SW480 (cell line): ENCODE data around the gene PTPRK.

ENCODE experiments used
- DNase-seq: peaks from one replicate; pipeline ENCODE4 v3.0.0-alpha.2; 2016; ENCODE audit warnings: low spot score

Gene PTPRK

GRCh38 chr6:128345278-128345677 is 175.1 kb downstream of the PTPRK start:
- DNase-seq, result no peak

DNA sequence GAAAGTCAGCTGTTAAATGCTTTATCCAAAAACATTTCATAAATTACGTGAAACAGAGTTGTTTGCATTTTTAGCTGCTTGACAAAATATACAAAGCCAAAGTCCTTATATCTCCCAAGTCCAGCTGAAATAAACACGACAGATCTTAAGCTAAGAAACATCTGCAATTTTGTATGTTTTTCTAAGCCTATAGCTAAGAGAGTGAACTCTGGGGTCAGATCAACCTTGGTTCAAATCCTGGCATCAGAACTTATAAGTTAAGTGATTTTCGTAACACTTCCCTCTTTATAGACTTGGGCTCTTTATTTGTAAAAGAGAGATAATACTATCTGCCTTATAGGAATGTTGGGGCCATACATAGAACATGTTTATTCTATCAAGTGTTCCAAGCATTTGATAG is 176.7 kb downstream of the PTPRK start:
- DNase-seq, result no peak

DNA sequence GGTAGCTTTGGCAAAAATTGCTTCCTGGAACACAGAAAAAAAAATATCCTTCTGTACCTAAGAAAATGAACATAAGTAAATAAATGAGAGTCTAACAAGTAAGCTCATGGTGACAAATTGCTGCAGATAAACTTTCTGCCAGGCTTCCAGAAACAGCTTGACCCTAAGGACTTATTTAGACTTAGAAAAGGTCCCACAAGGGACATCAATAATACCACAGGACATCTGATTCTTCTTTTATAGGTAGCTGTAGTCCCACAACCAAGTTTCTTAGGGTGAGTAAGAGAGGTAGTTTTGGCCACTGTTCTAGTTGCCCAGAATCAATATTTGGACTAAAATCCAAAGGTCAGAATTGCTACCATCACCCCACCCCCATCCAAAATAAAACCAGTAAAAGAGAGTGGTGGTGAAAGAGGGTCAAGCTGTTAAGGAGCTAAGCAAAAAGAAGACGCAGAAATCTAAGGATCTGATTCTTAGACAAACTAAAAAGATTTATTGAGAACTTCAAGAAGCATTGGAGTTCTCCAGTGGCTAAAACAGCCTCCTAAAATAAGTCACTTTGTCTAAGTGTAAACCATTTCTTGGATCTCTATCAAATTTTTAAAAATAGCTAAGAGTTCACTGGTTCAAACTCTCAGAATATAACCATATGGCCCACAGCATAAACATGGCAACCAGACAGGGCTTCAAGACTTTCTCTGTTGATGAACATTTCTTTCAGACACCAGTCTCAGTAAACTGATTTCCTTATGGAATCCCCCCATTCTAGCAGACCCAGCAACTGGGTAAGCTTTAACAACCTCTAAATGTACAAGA is 180.6 kb downstream of the PTPRK start:
- DNase-seq, result no peak

DNA sequence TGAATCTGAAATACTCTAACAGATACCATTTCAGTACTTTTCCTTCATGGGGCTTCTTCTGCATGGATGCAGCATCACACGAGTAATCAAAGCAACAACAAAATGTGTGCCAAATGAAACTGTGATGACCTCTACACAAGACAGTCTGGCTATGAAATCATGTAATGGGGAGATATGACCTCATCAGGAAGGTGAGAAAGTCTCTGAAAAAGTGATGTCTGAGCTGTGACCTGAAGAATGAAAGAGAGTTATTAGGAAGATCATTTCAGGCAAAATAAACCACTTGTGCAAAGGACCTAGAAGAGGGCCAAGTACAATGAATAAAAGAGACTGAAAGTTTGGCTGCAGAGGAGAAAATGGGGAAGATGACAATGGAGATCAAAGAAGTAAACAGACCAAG is 182.8 kb downstream of the PTPRK start:
- DNase-seq, result no peak

DNA sequence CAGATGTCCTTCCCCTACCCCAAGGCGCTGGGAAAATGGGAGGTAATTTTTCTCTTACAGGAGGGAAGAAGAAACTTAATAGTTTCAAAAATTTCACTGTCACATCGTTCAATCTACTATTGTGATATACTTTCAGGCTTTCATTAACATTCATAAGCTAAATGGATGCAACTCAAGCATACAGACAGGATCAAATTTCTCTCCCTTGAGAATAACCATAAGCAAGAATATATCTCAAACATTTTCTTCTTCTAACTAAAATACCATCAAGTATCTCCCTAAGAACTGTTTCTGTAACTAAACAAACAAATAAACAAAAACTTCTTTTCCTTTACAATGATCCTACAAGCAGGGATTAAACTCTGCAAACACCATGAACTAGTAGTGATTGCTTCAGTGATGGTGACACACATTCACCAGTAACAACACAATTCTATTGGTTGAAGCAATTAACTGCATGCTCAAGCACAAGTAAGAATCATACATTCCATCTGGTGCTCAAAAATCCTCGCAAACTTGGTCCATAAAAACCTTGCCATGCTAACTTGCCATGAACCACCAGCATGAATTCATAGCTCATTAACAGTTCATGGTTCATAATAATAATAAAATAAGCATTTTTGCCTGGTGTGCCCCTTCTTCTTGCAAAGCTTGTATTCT is 183.8 kb downstream of the PTPRK start:
- no peak for DNase-seq

DNA sequence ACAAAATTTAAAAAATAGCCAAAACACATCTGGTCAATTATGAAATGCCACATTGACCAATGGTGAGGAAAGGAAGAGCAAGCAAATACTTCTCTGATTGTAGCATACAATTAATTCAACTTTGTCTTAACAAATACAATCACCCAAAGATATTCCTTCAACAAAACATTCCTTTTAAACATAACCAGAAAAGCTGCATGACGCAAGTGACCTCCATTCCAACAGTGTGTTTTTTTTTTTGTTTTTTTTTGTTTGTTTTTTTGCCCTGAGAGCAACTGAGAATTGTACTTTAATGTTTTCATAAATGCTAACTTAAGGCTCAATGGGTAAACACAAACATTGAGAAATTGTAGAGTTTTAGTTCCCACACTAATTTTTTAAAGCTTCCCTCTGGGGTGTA is 184.4 kb downstream of the PTPRK start:
- DNase-seq, result no peak

GRCh38 chr6:128333581-128334223 is 186.7 kb downstream of the PTPRK start:
- DNase-seq, result no peak

DNA sequence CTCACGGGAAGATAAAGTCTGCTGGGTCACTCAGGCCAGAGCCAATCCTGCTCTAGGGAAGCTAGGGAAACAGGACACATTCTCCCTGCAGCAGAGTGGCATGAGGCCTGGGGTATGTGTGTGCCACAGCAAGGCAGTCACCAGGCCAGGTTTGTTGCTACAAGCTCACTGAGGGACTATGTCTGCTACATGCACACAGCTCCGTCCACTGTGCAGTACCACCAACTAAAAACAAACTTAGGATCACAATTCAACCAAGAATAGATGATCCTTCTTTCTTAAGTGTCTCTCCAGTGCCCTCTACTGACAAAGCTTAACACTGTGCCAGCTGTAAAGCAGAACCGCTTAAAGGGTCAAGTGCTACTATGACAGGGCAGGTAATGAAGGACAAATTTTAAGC is 192.5 kb downstream of the PTPRK start:
- no peak for DNase-seq

GRCh38 chr6:128323011-128323410 is 197.4 kb downstream of the PTPRK start:
- no peak for DNase-seq

- no peak for DNase-seq
These were observed 200.5 kb downstream of the PTPRK start for GRCh38 chr6:128319946-128320345.

- no peak for DNase-seq
These were observed 201.2 kb downstream of the PTPRK start for GRCh38 chr6:128319157-128319556.

DNA sequence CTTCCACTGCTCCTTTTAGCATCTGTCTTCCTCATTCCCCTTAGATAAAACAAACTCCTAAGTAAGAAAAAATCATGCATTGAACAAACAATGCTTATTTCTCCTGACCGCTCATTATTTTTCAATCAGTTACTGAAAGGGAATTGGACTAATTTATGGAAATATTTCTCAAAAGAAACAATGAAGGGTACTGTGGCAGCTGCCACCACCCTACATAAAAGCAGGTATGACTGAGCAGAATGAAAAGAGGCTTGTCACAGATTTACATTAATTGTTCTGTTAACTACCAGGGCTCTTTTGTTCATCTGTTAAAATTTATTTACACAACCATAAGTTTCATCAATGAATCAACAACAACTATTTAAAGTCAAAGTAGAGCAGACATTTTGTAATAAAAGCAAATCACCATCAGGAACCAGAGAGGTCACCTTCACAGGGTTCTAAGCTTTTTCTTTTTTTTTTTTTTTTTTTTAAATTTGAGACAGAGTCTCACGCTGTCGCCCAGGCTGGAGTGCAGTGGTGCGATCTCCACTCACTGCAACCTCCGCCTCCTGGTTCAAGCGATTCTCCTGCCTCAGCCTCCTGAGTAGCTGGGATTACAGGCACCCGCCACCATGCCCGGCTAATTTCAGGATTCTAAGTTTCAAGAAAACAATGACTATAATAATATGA is 204.0 kb downstream of the PTPRK start:
- DNase-seq, result no peak

DNA sequence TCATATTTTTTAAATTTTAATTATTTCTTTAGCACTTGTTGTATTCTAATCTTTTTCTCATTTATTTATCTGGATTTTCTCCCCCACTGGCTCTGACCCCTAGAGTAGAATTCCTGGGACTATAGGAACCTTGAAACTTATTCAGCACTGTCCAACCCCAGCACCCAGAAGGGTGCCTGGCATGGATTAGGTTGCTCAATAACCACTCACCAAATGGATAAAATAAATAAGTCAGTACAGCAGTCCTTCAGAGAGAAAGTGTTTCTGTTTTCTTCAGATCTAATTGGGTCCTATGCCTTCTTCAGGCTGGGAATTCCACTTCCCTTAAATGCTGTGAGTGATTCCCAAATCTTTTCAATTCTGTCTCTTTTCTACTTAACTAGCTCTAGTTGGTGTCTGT is 206.2 kb downstream of the PTPRK start:
- no peak for DNase-seq

DNA sequence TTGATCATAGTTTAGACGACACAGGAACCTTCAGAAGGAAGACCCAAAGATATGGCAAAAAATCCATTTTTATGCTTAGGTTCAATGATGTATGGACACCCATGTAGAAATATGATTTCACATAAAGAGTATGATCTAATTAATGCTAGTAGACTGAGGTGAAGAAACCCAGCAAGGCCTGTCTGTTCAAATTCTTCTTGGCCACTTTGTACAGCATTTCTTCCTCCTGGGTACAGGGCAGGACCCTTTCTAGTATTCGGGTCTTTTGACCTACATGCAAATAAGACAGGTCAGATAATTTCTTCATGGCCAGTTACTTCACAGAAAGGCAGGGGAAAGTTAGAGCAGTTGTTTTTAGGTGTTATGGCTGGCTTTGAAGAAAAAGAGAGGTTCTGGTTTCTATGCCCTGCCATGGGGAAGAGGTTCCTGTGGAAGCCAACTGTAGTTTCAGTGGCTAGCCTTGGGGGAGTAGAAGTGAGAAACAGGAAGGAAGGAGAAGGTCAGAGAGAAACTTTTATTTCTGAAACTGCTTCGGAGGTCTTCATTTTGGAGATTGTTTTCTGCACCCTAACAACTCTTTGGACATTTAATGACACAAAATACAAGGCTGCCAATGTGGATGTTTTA is 208.3 kb downstream of the PTPRK start:
- DNase-seq, result no peak

DNA sequence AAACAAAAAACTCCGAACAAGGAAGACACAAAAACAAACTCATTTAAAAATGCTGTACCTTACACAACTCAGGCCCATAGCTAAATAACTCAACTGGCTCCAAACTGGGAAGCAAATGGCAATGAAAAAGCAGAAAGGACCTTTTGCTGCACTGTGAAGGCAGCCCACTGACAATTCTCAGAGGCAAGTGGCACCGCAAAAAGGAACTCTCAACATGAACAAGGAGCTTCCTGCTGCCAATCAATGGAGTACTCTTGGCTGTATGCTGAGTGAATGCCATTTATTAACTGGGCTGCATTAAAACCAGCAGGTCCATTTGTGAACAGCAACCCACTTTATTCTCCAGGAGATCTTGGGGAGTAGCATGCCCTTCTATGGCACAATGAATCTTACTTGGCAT is 209.9 kb downstream of the PTPRK start:
- DNase-seq, result no peak

GRCh38 chr6:128307671-128308070 is 212.7 kb downstream of the PTPRK start:
- no peak for DNase-seq

GRCh38 chr6:128305976-128306375 is 214.4 kb downstream of the PTPRK start:
- DNase-seq, result no peak

DNA sequence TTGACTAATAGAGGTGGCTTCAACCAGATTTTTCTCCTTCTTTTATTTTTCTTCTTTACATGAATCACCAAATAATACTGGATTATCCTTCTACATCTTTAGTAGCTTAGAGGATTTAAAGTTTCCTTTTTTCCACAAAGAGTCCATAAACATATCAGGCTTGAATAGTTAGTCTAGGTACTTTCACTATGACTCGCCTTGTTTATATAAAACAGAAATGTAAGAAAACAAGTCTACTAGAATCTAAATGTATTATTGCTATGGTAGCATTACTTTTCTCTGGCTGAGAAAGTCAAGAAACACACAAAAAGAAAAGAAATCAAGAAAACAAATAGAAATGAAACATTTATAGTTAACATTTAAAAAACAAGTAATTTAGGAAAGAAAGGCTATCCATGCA is 215.2 kb downstream of the PTPRK start:
- no peak for DNase-seq

DNA sequence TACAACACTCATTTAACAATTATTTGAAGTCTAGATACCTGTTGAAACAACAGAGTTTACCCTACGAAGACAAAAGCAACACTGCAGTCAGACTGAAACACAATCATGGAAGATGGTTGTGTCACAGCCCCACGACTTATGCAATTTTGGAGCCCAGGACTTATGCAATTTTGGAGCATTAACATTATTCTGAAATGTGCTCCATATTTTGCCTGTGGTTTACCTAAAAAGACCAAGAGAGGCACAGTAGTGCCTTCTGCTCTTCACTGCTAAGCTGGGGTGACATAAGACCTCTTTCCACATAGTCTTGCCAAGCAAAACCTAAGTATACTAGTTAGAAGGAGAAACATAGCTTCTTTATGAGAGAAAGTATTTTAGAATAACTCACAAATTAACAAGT is 216.5 kb downstream of the PTPRK start:
- no peak for DNase-seq

- DNase-seq, result no peak
These were observed 217.5 kb downstream of the PTPRK start for GRCh38 chr6:128302942-128303341.

GRCh38 chr6:128295670-128296069 is 224.7 kb downstream of the PTPRK start:
- no peak for DNase-seq

DNA sequence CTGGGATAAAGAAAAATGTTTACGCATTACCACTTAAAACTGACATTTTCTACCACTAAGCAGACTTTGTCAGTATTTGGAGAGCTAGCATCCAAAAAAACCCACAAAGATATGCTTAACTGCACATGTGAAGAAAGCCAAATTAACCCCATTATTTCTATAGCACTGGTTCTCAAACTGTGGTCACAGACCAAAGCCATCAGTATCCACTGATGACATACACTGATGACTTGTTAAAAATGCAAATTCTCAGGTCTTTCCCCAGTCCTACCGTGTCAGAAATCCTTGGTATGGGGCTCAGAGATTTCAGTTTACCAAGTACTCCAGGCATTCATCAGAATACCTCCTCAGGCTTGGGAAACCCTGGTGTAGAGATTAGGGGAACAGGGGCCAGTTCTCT is 230.2 kb downstream of the PTPRK start:
- DNase-seq, result no peak
